Endothelial cell of umbilical vein (primary cell): Measurements from ENCODE around the gene POLR2H.

Experiments
- EZH2 ChIP-seq: IDR thresholded peaks from 2 replicates; pipeline ENCODE4 v1.6.1; 2012; ENCODE audit warnings: borderline replicate concordance, low read depth, mild to moderate bottlenecking, moderate library complexity, low read length, inconsistent platforms; ENCODE audit not compliant: severe bottlenecking
- FOS ChIP-seq: IDR thresholded peaks from 2 replicates; pipeline ENCODE4 v1.6.1; 2011; ENCODE audit warnings: mild to moderate bottlenecking, low read length, moderate library complexity, borderline replicate concordance; ENCODE audit not compliant: insufficient read depth
- GATA2 ChIP-seq: IDR thresholded peaks from 2 replicates; pipeline ENCODE4 v1.7.0; 2011; ENCODE audit warnings: low read depth, mild to moderate bottlenecking, moderate library complexity, mixed read lengths, low read length; ENCODE audit not compliant: insufficient read length, insufficient read depth
- JUN ChIP-seq: IDR thresholded peaks from 2 replicates; pipeline ENCODE4 v1.6.1; 2011; ENCODE audit warnings: borderline replicate concordance, low read depth; ENCODE audit not compliant: insufficient read length, insufficient read depth
- MYC ChIP-seq: IDR thresholded peaks from one replicate; pipeline ENCODE4 v1.6.1; 2011; ENCODE audit warnings: mild to moderate bottlenecking, low read depth, low read length
- POLR2A ChIP-seq: IDR thresholded peaks from 2 replicates; pipeline ENCODE4 v1.6.1; 2012; ENCODE audit warnings: low read depth, mild to moderate bottlenecking, control low read depth, low read length
- POLR2AphosphoS5 ChIP-seq: IDR thresholded peaks from 2 replicates; pipeline ENCODE4 v1.6.1; 2012; ENCODE audit warnings: low read depth, mild to moderate bottlenecking, control low read depth, low read length, moderate library complexity; ENCODE audit not compliant: insufficient read depth
- TF ChIP-seq, protein P1 (sequence below), 2 donors: IDR thresholded peaks; 1 replicate in 1 of 2; 2 replicates in 1 of 2; pipeline ENCODE4 v1.5.1; 2011; ENCODE audit warnings: low read length in 2 of 2, mild to moderate bottlenecking in 2 of 2, moderate library complexity in 2 of 2, control low read depth in 1 of 2, inconsistent platforms in 1 of 2, low read depth in 1 of 2; ENCODE audit not compliant: insufficient read depth in 1 of 2; ENCODE audit errors: extremely low read depth in 1 of 2
- TF ChIP-seq, protein P2 (sequence below): IDR thresholded peaks from 2 replicates; pipeline ENCODE4 v1.6.1; 2011; ENCODE audit not compliant: insufficient read depth, insufficient read length

DNA sequence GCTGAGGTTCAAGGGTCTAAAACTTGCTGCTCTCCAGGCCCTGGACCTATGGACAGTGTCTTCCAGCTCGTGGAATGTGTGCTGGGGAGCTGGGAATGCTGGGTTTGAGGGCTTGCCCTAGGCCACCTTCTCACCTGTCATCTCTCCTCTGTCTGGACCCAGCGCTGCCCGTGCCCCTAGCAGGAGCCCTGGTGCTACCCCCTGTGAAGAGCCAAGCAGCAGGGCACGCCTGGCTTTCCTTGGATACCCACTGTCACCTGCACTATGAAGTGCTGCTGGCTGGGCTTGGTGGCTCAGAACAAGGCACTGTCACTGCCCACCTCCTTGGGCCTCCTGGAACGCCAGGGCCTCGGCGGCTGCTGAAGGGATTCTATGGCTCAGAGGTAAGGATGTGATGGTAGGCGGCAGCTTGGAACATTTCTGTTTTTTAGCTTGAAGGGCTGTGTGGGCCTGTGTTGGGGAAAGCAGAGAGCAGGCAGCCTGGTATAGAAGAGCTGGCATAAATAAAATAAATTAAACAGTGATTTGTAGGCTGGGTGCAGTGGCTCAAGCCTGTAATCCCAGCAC lies 23.4 kb downstream of the POLR2H start:
- TF ChIP-seq, protein P1, sequence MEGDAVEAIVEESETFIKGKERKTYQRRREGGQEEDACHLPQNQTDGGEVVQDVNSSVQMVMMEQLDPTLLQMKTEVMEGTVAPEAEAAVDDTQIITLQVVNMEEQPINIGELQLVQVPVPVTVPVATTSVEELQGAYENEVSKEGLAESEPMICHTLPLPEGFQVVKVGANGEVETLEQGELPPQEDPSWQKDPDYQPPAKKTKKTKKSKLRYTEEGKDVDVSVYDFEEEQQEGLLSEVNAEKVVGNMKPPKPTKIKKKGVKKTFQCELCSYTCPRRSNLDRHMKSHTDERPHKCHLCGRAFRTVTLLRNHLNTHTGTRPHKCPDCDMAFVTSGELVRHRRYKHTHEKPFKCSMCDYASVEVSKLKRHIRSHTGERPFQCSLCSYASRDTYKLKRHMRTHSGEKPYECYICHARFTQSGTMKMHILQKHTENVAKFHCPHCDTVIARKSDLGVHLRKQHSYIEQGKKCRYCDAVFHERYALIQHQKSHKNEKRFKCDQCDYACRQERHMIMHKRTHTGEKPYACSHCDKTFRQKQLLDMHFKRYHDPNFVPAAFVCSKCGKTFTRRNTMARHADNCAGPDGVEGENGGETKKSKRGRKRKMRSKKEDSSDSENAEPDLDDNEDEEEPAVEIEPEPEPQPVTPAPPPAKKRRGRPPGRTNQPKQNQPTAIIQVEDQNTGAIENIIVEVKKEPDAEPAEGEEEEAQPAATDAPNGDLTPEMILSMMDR (IDR thresholded peaks at IDR 0.05; ENCODE audit: extremely low read depth in 1 of 2, insufficient read depth in 1 of 2, low read depth in 1 of 2, low read length in 2 of 2) = no peak
- no peak for TF ChIP-seq POLR2A
- no peak for TF ChIP-seq JUN
- TF ChIP-seq MYC = no peak
- no peak for TF ChIP-seq EZH2
- no peak for TF ChIP-seq FOS
- TF ChIP-seq, protein P2, sequence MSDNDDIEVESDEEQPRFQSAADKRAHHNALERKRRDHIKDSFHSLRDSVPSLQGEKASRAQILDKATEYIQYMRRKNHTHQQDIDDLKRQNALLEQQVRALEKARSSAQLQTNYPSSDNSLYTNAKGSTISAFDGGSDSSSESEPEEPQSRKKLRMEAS = no peak
- TF ChIP-seq POLR2AphosphoS5 = no peak
- no peak for TF ChIP-seq GATA2
